ENCODE measurements around the gene FERMT3.

FERMT3 gene

DNA sequence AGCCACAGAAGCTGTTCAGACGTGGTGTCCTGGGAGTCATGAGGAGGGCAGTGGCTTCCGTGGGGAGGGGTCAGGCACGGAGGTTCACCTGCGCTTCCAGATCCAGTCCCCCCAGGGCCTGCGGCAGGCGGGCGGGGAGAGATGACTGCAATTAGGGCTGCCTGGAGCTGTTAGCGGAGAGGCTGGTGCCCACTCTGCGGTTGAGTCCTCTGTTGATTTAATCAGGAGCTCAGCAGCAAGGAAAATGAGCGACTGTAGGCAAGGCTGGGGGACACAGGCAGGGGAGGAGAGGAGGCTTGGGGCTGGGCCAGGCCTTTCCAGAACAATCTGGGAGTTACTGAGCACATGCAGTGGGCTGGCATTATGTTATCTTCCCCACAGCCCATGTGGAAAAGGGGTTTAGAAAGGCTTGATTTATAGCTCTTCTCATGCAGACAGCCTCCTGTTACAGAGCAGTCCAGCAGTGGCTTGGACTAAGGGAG lies 57.9 kb downstream of the FERMT3 start:
- no peak for DNase-seq (ENCODE audit: low read depth)

DNA sequence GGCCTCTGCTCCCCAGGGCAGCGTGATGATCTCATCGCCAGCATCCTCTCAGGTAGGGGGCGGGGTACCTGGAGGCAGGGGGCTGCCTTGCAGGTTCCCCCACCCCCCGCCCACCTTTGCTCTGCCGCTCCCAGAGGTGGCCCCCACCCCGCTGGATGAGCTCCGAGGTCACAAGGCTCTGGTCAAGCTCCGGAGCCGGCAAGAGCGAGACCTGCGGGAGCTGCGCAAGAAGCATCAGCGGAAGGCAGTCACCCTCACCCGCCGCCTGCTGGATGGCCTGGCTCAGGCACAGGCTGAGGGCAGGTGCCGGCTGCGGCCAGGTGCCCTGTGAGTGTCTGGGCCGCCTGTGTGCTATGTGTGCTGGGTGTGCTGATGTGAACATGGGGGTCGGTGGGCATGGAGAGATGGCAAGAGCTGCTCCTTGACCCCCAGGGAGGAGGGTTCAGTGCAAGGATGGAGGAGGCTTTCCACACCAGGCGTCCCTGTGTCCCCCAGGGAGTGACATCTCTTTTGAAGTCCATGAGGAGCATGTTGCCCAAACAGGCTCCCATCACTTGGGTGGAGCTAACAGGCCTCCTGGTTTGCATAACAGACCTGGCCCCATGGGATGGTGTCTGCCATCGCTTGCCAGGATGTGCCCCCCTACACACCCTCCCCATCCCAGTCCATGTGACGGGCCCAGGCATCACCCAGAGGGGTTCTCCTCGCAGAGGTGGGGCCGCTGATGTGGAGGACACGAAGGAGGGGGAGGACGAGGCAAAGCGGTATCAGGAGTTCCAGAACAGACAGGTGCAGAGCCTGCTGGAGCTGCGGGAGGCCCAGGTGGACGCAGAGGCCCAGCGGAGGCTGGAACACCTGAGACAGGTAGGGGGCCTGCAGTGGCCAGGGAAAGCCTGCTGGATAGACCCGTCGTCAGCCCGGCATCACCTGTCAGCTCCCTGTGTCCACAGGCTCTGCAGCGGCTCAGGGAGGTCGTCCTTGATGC lies 58.9 kb downstream of the FERMT3 start:
- DNase-seq (ENCODE audit: low read depth) = no peak

DNA sequence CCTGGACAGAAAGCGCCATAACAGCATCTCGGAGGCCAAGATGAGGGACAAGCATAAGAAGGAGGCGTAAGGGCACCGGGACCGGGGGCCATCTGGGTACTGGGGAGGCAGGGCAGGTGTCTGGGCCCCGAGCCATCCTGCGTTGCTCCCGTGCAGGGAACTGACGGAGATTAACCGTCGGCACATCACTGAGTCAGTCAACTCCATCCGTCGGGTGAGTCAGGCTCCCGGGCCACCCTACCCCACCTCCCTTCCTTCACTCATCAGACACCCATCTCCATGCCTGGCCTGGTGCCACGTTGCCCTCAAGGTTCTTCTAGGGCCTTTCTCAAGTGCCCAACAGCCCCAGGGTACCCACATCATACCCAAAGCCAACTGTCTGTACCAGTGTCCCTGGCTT lies 59.8 kb downstream of the FERMT3 start:
- no peak for DNase-seq (ENCODE audit: low read depth)

DNA sequence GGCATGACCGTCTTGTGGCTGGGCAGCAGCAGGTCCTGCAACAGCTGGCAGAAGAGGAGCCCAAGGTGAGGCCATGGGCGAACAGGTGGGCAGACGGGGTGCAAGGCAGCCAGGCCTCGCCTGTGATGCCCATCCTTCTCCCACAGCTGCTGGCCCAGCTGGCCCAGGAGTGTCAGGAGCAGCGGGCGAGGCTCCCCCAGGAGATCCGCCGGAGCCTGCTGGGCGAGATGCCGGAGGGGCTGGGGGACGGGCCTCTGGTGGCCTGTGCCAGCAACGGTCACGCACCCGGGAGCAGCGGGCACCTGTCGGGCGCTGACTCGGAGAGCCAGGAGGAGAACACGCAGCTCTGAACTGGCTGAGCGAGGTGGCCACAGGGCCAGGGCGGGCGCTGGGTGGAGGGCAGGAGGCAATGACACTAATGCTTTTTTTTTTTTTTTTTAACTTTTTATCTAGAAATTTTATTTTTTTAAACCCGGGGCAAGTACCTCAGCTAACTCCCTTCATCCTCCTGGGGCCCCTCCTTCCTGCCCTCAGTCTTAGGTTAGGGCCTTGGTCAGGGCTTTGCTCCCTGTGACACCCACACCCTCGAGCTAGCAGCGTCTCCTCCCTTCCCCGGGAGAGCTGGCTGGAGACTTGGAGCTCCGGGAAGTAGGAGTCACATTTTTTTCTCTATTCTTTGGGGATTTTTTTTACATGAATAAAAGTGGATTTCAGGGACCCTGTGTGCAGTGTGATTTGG lies 60.9 kb downstream of the FERMT3 start:
- no peak for DNase-seq (ENCODE audit: low read depth)

DNA sequence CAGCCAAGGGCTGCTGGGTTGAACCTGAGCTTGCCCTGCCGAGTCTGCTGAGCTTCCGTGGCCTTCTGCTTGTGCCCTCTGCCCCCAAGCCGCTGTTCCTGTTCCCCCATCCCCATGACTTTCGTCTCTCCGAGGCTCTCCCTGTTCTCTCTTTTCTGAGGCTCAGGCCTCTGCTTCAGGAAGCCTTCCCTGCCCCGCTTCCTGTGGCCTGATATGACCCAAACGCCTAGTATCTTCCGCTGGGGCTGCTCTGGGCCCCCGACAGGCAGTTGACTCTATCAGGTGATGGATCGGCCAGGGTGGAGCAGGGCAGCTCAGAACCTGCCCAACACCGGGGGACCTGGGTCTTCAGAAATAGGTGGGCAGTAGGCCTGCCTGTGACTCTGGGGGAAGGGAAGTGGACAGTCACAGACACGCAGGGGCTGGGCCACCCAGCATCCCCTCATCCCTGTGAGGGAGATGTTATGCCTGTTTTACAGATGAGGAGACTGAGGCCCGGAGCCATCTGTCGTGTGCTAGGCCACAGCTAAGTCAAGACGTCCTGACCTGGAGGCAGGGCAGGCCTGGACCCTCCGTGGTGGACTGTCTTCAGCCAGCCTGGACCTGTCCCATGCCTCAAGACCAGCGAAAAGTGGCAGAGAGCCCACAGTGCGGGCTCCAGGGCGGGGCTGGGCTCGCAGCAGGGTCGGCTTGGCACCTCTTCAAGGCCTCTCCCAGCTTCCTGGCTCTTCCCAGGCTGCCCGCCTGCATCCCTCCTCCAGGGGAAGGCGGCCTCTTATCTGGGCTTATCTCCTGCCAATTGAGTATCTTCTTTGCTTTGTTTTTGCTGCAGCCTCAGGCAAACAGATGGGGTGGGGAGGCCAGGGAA lies 61.7 kb downstream of the FERMT3 start:
- no peak for DNase-seq (ENCODE audit: low read depth)

DNA sequence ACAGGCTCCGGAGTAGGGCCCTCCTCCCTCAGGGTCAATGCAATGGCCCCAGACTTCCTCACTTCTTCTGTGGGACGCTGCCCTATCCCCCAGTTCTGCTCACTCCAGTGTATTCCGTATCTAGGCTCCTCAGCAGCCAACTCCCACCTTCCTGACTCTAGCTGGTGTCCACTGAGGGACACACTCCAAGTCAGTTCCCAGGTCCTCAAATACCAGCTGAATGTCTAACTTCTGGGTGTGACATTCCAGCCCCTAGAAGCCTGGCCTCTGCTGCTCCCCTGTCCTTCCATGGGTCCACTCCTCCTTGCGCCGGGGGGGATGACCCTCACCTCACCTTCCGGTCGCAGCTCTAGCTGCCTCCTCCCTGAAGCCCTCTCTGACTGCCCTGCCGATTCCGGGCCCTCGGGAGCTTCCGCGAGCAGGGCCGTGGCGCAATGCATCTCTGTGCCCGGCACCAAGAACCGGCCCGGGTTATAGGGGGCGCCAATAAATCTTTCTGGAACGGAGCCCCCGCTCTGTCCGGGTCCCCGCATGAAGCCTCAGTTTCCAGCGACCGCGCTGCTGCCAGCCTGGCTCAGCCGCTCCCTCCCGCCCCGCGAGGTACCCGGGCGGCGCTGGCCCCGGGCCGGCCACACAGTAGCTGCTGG lies 62.5 kb downstream of the FERMT3 start:
- DNase-seq (ENCODE audit: low read depth) = no peak

DNA sequence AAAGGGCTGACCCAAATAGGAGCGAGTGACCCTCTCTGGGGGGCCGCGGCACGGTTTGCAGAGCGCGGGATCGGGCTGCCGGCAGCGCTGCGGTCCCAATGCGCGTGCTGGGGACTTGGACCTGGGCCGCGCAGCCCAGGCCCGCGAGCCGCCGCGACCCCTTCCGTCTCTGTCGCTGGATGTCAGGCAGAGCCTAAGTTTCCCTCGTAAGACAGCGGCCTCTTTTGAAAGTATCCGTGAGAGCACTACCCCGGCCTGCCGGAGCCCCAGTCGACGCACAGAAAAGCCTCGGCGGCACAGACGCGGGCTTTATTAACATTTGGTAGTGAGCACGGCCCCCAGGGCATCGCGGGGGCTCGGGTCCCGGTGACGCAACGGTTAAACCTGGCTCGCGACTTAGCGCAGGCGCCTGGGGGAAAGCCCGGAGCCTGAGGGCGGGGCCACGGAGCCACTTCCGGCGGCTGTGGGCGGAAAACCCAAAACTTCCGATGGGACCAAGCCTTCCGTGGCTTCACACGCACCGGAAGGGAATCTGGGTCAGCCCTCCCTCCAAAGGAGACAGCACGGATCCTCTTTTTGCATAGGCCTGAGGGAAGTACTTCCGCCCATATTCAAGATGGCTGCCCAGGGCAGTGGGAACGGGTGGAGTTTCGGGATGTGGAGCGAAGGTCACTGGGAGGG lies 63.2 kb downstream of the FERMT3 start:
- DNase-seq (ENCODE audit: low read depth) = peak; percentile 96
